Vagina (tissue), 2 donors: ENCODE data around the gene TMEM59. TPM values are rescaled to one million over a fixed set of nuclear protein-coding genes. Genes with fewer than 3 reads are reported as not detected.
"Not testable (repeated sequence)": the region's sequence is repeated elsewhere in the genome, so short reads cannot be mapped to it uniquely, and the experiment has no call there.

Source experiments
- DNase-seq, 2 donors: peaks; one replicate each; pipeline ENCODE4 v3.0.0-alpha.2; 2017; ENCODE audit errors: extremely low spot score in 2 of 2
- H3K27ac ChIP-seq: fragments of 200-600 bp; sonication (generic); one replicate; pipeline ENCODE4 v1.5.1; 2019
- H3K27me3 ChIP-seq: fragments of 200-600 bp; sonication (generic); one replicate; pipeline ENCODE4 v1.5.1; 2019
- H3K36me3 ChIP-seq, 2 donors: fragments of 200-600 bp; sonication (generic); one replicate each; pipeline ENCODE4 v1.5.1; 2017 to 2019
- H3K4me1 ChIP-seq: fragments of 200-600 bp; sonication (generic); one replicate; pipeline ENCODE4 v1.5.1; 2019
- H3K4me3 ChIP-seq, 2 donors: fragments of 200-600 bp; sonication (generic); 1 replicate in 1 of 2; 2 replicates in 1 of 2; pipeline ENCODE4 v1.5.1; 2016 to 2019
- H3K9me3 ChIP-seq: fragments of 200-600 bp; sonication (generic); one replicate; pipeline ENCODE4 v1.5.1; 2019
- POLR2A ChIP-seq, 2 donors: fragments of 450-650 bp; IDR thresholded peaks; one replicate each; pipeline ENCODE4 v1.6.1; 2017; ENCODE audit warnings: antibody characterized with exemption in 2 of 2, mild to moderate bottlenecking in 2 of 2, moderate library complexity in 2 of 2
- POLR2AphosphoS5 ChIP-seq, 2 donors: sonication (generic); formaldehyde crosslinking; IDR thresholded peaks; one replicate each; pipeline ENCODE4 v1.9.0; 2017; ENCODE audit warnings: antibody characterized with exemption in 2 of 2, mild to moderate bottlenecking in 2 of 2, low read depth in 1 of 2; ENCODE audit not compliant: insufficient read depth in 1 of 2
- intact Hi-C: fragments of 100-400 bp; cut with DNase I; formaldehyde crosslinking; loops from one replicate; pipeline ENCODE4 v1.15.1; 2023
- total RNA-seq: library from RNA; depleted of rRNA; stranded (reverse); fragments of >200 nt; gene quantifications from one replicate; pipeline ENCODE4 v1.2.3, GENCODE V29; 2016
- TF ChIP-seq, protein P1 (sequence below), 3 experiments: fragments of 450-650 bp in 2 of 3; fragments of 200-600 bp in 1 of 3; sonication (generic) in 1 of 3; IDR thresholded peaks; one replicate each; pipeline ENCODE4 v1.5.1; 2017 to 2019; ENCODE audit warnings: antibody characterized with exemption in 3 of 3, mild to moderate bottlenecking in 2 of 3, moderate library complexity in 2 of 3

Gene TMEM59
- total RNA-seq, 1 donor from 2014 or later = 113 TPM

DNA sequence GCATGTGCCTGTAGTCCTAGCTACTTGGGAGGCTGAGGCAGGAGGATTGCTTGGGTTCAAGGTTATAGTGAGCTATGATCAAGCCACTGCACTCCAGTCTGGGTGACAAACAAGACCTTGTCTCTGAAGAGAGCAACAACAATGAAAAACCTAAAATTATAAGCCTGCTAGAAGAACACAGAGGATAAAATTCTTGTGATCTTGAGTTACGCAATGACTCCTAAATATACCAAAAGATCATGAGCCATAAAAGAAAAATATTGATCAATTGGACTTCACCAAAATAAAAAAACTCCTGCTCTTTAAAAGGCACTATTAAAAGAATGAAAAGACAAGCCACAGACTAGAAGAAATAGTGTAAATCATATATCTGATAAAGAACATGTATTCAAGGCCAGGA, 57.3 kb downstream of the TMEM59 start:
- Histone ChIP-seq H3K4me1 (no peaks in the 10 kb centered on the region), H3K27ac (no peak overlapping the region), H3K4me3 (no peak overlapping the region), H3K27me3 (no peaks in the 10 kb centered on the region), H3K9me3 (no peaks in the 10 kb centered on the region), H3K36me3 (no peaks in the 10 kb centered on the region)
- intact Hi-C loops = no loop called here
- TF ChIP-seq POLR2AphosphoS5 (IDR thresholded peaks at IDR 0.05; ENCODE audit: insufficient read depth in 1 of 2, low read depth in 1 of 2) = no peak
- TF ChIP-seq, protein P1, sequence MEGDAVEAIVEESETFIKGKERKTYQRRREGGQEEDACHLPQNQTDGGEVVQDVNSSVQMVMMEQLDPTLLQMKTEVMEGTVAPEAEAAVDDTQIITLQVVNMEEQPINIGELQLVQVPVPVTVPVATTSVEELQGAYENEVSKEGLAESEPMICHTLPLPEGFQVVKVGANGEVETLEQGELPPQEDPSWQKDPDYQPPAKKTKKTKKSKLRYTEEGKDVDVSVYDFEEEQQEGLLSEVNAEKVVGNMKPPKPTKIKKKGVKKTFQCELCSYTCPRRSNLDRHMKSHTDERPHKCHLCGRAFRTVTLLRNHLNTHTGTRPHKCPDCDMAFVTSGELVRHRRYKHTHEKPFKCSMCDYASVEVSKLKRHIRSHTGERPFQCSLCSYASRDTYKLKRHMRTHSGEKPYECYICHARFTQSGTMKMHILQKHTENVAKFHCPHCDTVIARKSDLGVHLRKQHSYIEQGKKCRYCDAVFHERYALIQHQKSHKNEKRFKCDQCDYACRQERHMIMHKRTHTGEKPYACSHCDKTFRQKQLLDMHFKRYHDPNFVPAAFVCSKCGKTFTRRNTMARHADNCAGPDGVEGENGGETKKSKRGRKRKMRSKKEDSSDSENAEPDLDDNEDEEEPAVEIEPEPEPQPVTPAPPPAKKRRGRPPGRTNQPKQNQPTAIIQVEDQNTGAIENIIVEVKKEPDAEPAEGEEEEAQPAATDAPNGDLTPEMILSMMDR (IDR thresholded peaks at IDR 0.05) = no peak
- no peak for TF ChIP-seq POLR2A (IDR thresholded peaks at IDR 0.05)
- DNase-seq = no peak

DNA sequence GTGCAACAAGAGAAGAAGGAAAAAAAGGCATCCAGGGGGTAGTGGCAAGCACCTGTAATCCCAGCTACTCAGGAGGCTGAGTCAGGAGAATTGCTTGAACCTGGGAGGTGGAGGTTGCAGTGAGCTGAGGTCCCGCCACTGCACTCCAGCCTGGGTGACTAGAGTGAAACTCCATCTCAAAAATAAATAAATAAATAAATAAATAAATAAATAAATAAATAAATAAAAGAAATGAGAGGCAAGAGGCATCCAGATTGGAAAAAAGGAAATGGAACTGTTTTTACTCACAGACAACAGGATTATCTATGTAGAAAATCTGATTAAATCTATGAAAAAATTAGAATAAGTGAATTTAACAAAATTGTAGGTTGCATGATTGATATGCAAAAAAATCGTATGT, 58.5 kb downstream of the TMEM59 start:
- DNase-seq, H3K9me3 ChIP-seq, H3K27me3 ChIP-seq, intact Hi-C loops, H3K4me1 ChIP-seq, H3K36me3 ChIP-seq, H3K4me3 ChIP-seq, H3K27ac ChIP-seq: not testable (repeated sequence)

DNA sequence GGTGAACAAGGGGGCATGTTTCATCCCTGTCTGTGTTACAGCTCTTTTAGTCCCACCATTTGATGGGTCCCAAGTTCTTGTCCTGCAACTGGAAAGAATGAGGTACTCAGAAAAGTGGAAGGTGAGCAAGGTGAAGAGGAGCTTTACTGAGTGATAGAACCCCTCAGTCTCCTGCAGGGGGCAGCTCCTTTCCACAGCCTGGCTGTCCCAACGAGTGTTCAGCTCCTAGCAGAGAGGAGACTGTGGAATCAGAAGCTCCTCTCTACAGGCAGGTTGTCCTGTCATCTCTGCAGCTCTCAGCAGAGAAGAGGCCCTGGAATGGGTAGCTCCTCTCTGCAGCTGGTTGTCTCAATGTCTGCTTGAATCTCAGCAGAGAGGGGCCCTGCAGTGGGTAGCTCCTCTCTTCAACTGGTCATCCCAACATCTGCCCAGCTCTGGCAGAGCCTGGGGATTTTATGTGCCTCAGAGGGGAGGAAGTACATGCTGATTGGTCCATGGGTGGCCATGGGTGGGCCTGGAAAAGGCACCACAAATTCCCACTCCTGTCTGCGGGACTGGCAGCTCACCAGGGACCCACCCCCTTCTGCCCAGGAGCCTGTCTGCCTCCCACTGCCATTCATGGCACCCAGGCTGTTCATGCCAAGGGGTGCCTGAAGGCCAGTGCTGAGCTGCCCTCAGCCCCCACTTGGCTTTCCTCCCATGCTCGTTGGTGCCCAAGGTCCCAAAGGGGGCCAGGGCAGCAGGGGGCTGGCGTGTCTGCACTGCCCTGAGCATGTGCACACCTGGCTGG, 60.7 kb downstream of the TMEM59 start:
- H3K4me1 ChIP-seq = no peaks in the 10 kb centered on the region

DNA sequence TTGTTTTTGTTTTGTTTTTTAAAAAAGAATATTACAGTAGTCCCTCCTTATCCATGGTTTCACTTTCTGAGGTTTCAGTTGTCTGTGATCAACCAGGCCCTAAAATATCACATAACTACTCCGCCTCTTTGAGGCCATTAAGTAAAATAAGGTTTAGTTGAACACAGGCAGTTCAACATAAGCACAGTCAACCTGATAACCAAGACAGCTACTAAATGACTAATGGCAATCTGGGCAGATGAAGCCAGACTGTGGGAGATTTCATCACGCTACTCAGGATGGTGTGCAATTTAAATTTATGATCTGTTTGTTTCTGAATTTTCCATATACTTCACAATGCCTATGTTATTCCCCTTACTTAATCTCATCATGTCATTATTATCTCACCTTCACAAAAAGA, 65.1 kb downstream of the TMEM59 start:
- Histone ChIP-seq H3K27ac (no peak overlapping the region), H3K9me3 (no peaks in the 10 kb centered on the region), H3K4me3 (no peak overlapping the region), H3K36me3 (no peaks in the 10 kb centered on the region), H3K4me1 (peaks cover 5% of the 10 kb centered on the region), H3K27me3 (no peaks in the 10 kb centered on the region)
- TF ChIP-seq, protein P1 (IDR thresholded peaks at IDR 0.05) = no peak
- TF ChIP-seq POLR2AphosphoS5 (IDR thresholded peaks at IDR 0.05; ENCODE audit: insufficient read depth in 1 of 2, low read depth in 1 of 2) (no peak), POLR2A (IDR thresholded peaks at IDR 0.05) (no peak)
- no peak for DNase-seq
- intact Hi-C loops = no loop called here

More for the DNA sequence above, 60.7 kb downstream of the TMEM59 start:
- no peaks in the 10 kb centered on the region for H3K9me3 ChIP-seq
- H3K27ac ChIP-seq = no peak overlapping the region
- H3K4me3 ChIP-seq = no peak overlapping the region
- TF ChIP-seq, protein P1 (IDR thresholded peaks at IDR 0.05) = no peak
- TF ChIP-seq POLR2A (IDR thresholded peaks at IDR 0.05) (no peak), POLR2AphosphoS5 (IDR thresholded peaks at IDR 0.05; ENCODE audit: insufficient read depth in 1 of 2, low read depth in 1 of 2) (no peak)
- H3K36me3 ChIP-seq = no peaks in the 10 kb centered on the region
- no peaks in the 10 kb centered on the region for H3K27me3 ChIP-seq
- intact Hi-C loops = no loop called here
- no peak for DNase-seq

DNA sequence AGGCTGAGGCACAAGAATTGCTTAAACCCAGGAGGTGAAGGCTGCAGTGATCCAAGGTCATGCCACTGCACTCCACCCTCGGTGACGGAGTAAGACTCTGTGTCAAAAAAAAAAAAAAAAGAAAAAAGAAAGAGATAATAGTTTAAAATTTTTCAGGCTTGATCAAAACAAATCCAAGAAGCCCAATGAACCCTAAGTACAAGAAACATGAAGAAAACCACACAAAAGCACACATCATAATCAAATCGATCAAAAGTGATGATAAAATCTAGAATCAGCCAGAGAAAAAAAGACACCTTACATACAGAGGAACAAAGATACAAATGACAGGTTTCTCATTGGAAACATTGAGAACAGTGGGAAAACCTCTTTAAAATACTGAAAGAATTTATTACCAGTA, 66.5 kb downstream of the TMEM59 start:
- Histone ChIP-seq H3K36me3 (no peaks in the 10 kb centered on the region), H3K27ac (no peak overlapping the region), H3K9me3 (no peaks in the 10 kb centered on the region), H3K4me3 (no peak overlapping the region), H3K4me1 (peaks cover 16% of the 10 kb centered on the region), H3K27me3 (no peaks in the 10 kb centered on the region)
- no peak for TF ChIP-seq POLR2AphosphoS5 (IDR thresholded peaks at IDR 0.05; ENCODE audit: insufficient read depth in 1 of 2, low read depth in 1 of 2)
- intact Hi-C loops = no loop called here
- DNase-seq = no peak

DNA sequence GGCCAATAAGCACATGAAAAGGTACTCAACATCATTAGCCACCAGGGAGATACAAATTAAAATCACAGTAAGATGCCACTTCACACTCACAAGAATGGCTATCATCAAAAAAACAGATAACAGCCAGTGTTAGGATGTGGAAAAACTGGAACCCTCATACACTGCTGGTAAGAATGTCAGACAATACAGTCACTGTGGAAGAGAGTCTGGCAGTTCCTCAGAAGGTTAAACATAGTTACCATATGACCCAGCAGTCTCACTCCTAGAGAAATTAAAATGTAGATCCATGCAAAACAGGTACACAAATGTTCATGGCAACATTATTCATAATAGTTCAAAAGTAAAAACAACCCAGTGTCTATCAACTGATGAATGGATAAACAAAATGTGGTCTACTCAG, 68.3 kb downstream of the TMEM59 start:
- Histone ChIP-seq H3K4me1 (peaks cover 16% of the 10 kb centered on the region), H3K27ac (no peak overlapping the region), H3K4me3 (no peak overlapping the region), H3K36me3 (no peaks in the 10 kb centered on the region), H3K27me3 (no peaks in the 10 kb centered on the region), H3K9me3 (no peaks in the 10 kb centered on the region)
- intact Hi-C loops = no loop called here
- TF ChIP-seq, protein P1 (IDR thresholded peaks at IDR 0.05) = no peak
- DNase-seq = no peak
